Measurements from ENCODE around the gene CSF2RB. TPM values are rescaled to one million over a fixed set of nuclear protein-coding genes. Genes with fewer than 3 reads are reported as not detected.
A peak's percentile ranks its signal among the peaks of the same experiment; 100 is the strongest.

CSF2RB gene
- total and polyA plus RNA-seq, 2 experiments from 2014 or later: 2.6 to 4.1 TPM

GRCh38 chr22:36910461-36910860, 3.0 kb upstream of the CSF2RB start:
- no peak overlapping the region for H2AFZ ChIP-seq
- DNase-seq: peak; percentile 17
- H3K4me1 ChIP-seq (ENCODE audit: insufficient read depth): peaks cover 10% of the 10 kb centered on the region
- no peak overlapping the region for H3K27ac ChIP-seq
- no peaks in the 10 kb centered on the region for H4K20me1 ChIP-seq (ENCODE audit: insufficient read depth)
- H3K79me2 ChIP-seq (ENCODE audit: insufficient read depth): no peaks in the 10 kb centered on the region
- H3K9ac ChIP-seq: no peak overlapping the region
- peaks cover 40% of the 10 kb centered on the region for H3K27me3 ChIP-seq (replicated peaks; ENCODE audit: insufficient read depth)
- no peak overlapping the region for H3K4me2 ChIP-seq (ENCODE audit: unreplicated experiment)
- H3K4me3 ChIP-seq: no peak overlapping the region
- H3K9me2 ChIP-seq (ENCODE audit: insufficient read depth): no peaks in the 10 kb centered on the region
- no peaks in the 10 kb centered on the region for H3F3A ChIP-seq (ENCODE audit: insufficient read depth)
- no peaks in the 10 kb centered on the region for H3K36me3 ChIP-seq (ENCODE audit: low read depth)
- TF ChIP-seq EZH2phosphoT487 (IDR thresholded peaks at IDR 0.05; ENCODE audit: insufficient read depth, low read depth): no peak
- no peak for TF ChIP-seq EZH2 (IDR thresholded peaks at IDR 0.05; ENCODE audit: insufficient read depth, poor library complexity, severe bottlenecking)
- in situ Hi-C loops (cut with MboI): no loop called here
- no peaks in the 10 kb centered on the region for H3K9me3 ChIP-seq (ENCODE audit: low read depth)

- Histone ChIP-seq H3K27ac (no peak overlapping the region), H3K9ac (no peak overlapping the region), H3K79me2 (ENCODE audit: insufficient read depth) (no peaks in the 10 kb centered on the region), H3K9me2 (ENCODE audit: insufficient read depth) (no peaks in the 10 kb centered on the region), H3K4me2 (ENCODE audit: unreplicated experiment) (no peak overlapping the region), H3F3A (ENCODE audit: insufficient read depth) (no peaks in the 10 kb centered on the region), H2AFZ (peak overlapping the region; percentile 58), H3K9me3 (ENCODE audit: low read depth) (no peaks in the 10 kb centered on the region), H3K27me3 (replicated peaks; ENCODE audit: insufficient read depth) (peaks cover 41% of the 10 kb centered on the region), H3K4me1 (ENCODE audit: insufficient read depth) (peaks cover 10% of the 10 kb centered on the region), H3K36me3 (ENCODE audit: low read depth) (no peaks in the 10 kb centered on the region), H4K20me1 (ENCODE audit: insufficient read depth) (no peaks in the 10 kb centered on the region), H3K4me3 (no peak overlapping the region)
- in situ Hi-C loops (cut with MboI): no loop called here
- 16 to 21% methylated on average over 13 of the region's 13 CpGs for WGBS, 2 experiments (ENCODE audit: low coverage in 1 of 2, low lambda C conversion rate in 2 of 2, missing lambda C conversion rate in 2 of 2)
- TF ChIP-seq EZH2phosphoT487 (IDR thresholded peaks at IDR 0.05; ENCODE audit: insufficient read depth, low read depth): no peak
- TF ChIP-seq EZH2 (IDR thresholded peaks at IDR 0.05; ENCODE audit: insufficient read depth, poor library complexity, severe bottlenecking): no peak
- peak; percentile 31 for DNase-seq
Observed at GRCh38 chr22:36911887-36912661, 1.4 kb upstream of the CSF2RB start.

GRCh38 chr22:36912694-36913426, 568 bp upstream of the CSF2RB start:
- H3K4me2 ChIP-seq (ENCODE audit: unreplicated experiment): no peak overlapping the region
- DNase-seq: no peak

GRCh38 chr22:36914390-36914752, 943 bp downstream of the CSF2RB start:
- Histone ChIP-seq H3K36me3 (ENCODE audit: low read depth) (no peaks in the 10 kb centered on the region), H3F3A (ENCODE audit: insufficient read depth) (no peaks in the 10 kb centered on the region), H3K4me1 (ENCODE audit: insufficient read depth) (peaks cover 10% of the 10 kb centered on the region), H3K27ac (no peak overlapping the region), H3K27me3 (replicated peaks; ENCODE audit: insufficient read depth) (peaks cover 33% of the 10 kb centered on the region), H3K4me3 (no peak overlapping the region), H3K9ac (no peak overlapping the region), H2AFZ (no peak overlapping the region), H4K20me1 (ENCODE audit: insufficient read depth) (no peaks in the 10 kb centered on the region), H3K4me2 (ENCODE audit: unreplicated experiment) (no peak overlapping the region), H3K9me2 (ENCODE audit: insufficient read depth) (no peaks in the 10 kb centered on the region), H3K79me2 (ENCODE audit: insufficient read depth) (no peaks in the 10 kb centered on the region), H3K9me3 (ENCODE audit: low read depth) (no peaks in the 10 kb centered on the region)
- WGBS, 2 experiments (ENCODE audit: low coverage in 1 of 2, low lambda C conversion rate in 2 of 2, missing lambda C conversion rate in 2 of 2): 26 to 33% methylated on average over 1 of the region's 1 CpG
- in situ Hi-C loops (cut with MboI): no loop called here
- TF ChIP-seq EZH2phosphoT487 (IDR thresholded peaks at IDR 0.05; ENCODE audit: insufficient read depth, low read depth) (no peak), EZH2 (IDR thresholded peaks at IDR 0.05; ENCODE audit: insufficient read depth, poor library complexity, severe bottlenecking) (no peak)
- no peak for DNase-seq

More at GRCh38 chr22:36912694-36913426, 568 bp upstream of the CSF2RB start:
- in situ Hi-C loops (cut with MboI): no loop called here
- Histone ChIP-seq H3K9me2 (ENCODE audit: insufficient read depth) (no peaks in the 10 kb centered on the region), H3K9me3 (ENCODE audit: low read depth) (no peaks in the 10 kb centered on the region), H3K27ac (no peak overlapping the region), H3K36me3 (ENCODE audit: low read depth) (no peaks in the 10 kb centered on the region), H3K79me2 (ENCODE audit: insufficient read depth) (no peaks in the 10 kb centered on the region), H3K27me3 (replicated peaks; ENCODE audit: insufficient read depth) (peaks cover 35% of the 10 kb centered on the region), H3K4me3 (no peak overlapping the region), H2AFZ (peak overlapping the region; percentile 58), H3F3A (ENCODE audit: insufficient read depth) (no peaks in the 10 kb centered on the region), H3K9ac (no peak overlapping the region), H3K4me1 (ENCODE audit: insufficient read depth) (peaks cover 10% of the 10 kb centered on the region), H4K20me1 (ENCODE audit: insufficient read depth) (no peaks in the 10 kb centered on the region)
- WGBS, 2 experiments (ENCODE audit: low coverage in 1 of 2, low lambda C conversion rate in 2 of 2, missing lambda C conversion rate in 2 of 2): 56 to 60% methylated on average over 8 of the region's 8 CpGs
- TF ChIP-seq EZH2 (IDR thresholded peaks at IDR 0.05; ENCODE audit: insufficient read depth, poor library complexity, severe bottlenecking) (no peak), EZH2phosphoT487 (IDR thresholded peaks at IDR 0.05; ENCODE audit: insufficient read depth, low read depth) (no peak)
